ENCODE measurements around the gene TYW3.

TYW3 gene

GRCh38 chr1:74714429-74715235 is 18.3 kb upstream of the TYW3 start:
- no peak for TF ChIP-seq TCF4 (CRISPR knock-in tag; IDR thresholded peaks at IDR 0.05; ENCODE audit: borderline replicate concordance)
- no peak for TF ChIP-seq POU6F1 (CRISPR knock-in tag; IDR thresholded peaks at IDR 0.05; ENCODE audit: borderline replicate concordance, low read depth)
- TF ChIP-seq GLIS3 (CRISPR knock-in tag; IDR thresholded peaks at IDR 0.05), result no peak
- no peak for TF ChIP-seq RARB (CRISPR knock-in tag; IDR thresholded peaks at IDR 0.05)
- TF ChIP-seq BACH2 (CRISPR knock-in tag; IDR thresholded peaks at IDR 0.05; ENCODE audit: borderline replicate concordance), result no peak
- no peak for TF ChIP-seq ZFP3 (CRISPR knock-in tag; IDR thresholded peaks at IDR 0.05)
- TF ChIP-seq TSHZ2 (CRISPR knock-in tag; IDR thresholded peaks at IDR 0.05), result no peak
- TF ChIP-seq ZNF565 (CRISPR knock-in tag; conservative IDR thresholded peaks at IDR 0.05; ENCODE audit: low read depth), result no peak
- TF ChIP-seq ZNF8 (CRISPR knock-in tag; IDR thresholded peaks at IDR 0.05), result no peak
- no peak for TF ChIP-seq ZC3H10 (CRISPR knock-in tag; IDR thresholded peaks at IDR 0.05)
- no peak for TF ChIP-seq ZNF70 (CRISPR knock-in tag; IDR thresholded peaks at IDR 0.05)
- TF ChIP-seq TOX (CRISPR knock-in tag; IDR thresholded peaks at IDR 0.05; ENCODE audit: borderline replicate concordance), result no peak
- no peak for TF ChIP-seq PPARA (CRISPR knock-in tag; IDR thresholded peaks at IDR 0.05; ENCODE audit: borderline replicate concordance)
- no peak for TF ChIP-seq ZFP30 (CRISPR knock-in tag; IDR thresholded peaks at IDR 0.05)
- TF ChIP-seq CSDC2 (CRISPR knock-in tag; IDR thresholded peaks at IDR 0.05), result no peak
- TF ChIP-seq ARNTL (CRISPR knock-in tag; IDR thresholded peaks at IDR 0.05; ENCODE audit: borderline replicate concordance, low read depth), result no peak
- TF ChIP-seq SNAI2 (CRISPR knock-in tag; IDR thresholded peaks at IDR 0.05), result no peak
- no peak for TF ChIP-seq CSRNP3 (CRISPR knock-in tag; IDR thresholded peaks at IDR 0.05)

GRCh38 chr1:74715236-74715502 is 17.8 kb upstream of the TYW3 start:
- ATAC-seq, result no peak
- TF ChIP-seq ARNTL (CRISPR knock-in tag; IDR thresholded peaks at IDR 0.05; ENCODE audit: borderline replicate concordance, low read depth), result no peak
- no peak for TF ChIP-seq ZNF8 (CRISPR knock-in tag; IDR thresholded peaks at IDR 0.05)
- TF ChIP-seq ISL1 (CRISPR knock-in tag; IDR thresholded peaks at IDR 0.05), result no peak
- no peak for TF ChIP-seq CSDC2 (CRISPR knock-in tag; IDR thresholded peaks at IDR 0.05)
- TF ChIP-seq BACH2 (CRISPR knock-in tag; IDR thresholded peaks at IDR 0.05; ENCODE audit: borderline replicate concordance), result no peak

More at GRCh38 chr1:74714429-74715235, 18.3 kb upstream of the TYW3 start:
- ATAC-seq, result no peak

- TF ChIP-seq TSHZ2 (CRISPR knock-in tag; IDR thresholded peaks at IDR 0.05) (no peak), CSDC2 (CRISPR knock-in tag; IDR thresholded peaks at IDR 0.05) (no peak), POU6F1 (CRISPR knock-in tag; IDR thresholded peaks at IDR 0.05; ENCODE audit: borderline replicate concordance, low read depth) (no peak)
- ATAC-seq, result no peak
Measured at GRCh38 chr1:74715806-74716205, 17.1 kb upstream of the TYW3 start.

All from SK-N-SH treated with all-trans-retinoic acid at 6 μM for 48 hours (cell line).